Keratinocyte (primary cell): ENCODE results near the gene OR2AK2. TPM values are rescaled to one million over a fixed set of nuclear protein-coding genes. Genes with fewer than 3 reads are reported as not detected.

Experiments used
- DNase-seq: peaks from one replicate; pipeline ENCODE4 v3.0.0-alpha.2; 2011; ENCODE audit warnings: low read depth, missing footprints, low spot score
- FAIRE-seq: peaks from 2 replicates; lab custom pipeline; 2011; peaks lifted over from hg19 to GRCh38; lab: Jason Lieb, UNC
- H2AFZ ChIP-seq: 2 replicates; pipeline ENCODE4 v1.6.0; 2012; ENCODE audit warnings: low read length, control low read depth, inconsistent platforms; ENCODE audit not compliant: control insufficient read depth
- H3K27ac ChIP-seq: 2 replicates; pipeline ENCODE4 v1.5.1; 2011; ENCODE audit warnings: low read length; ENCODE audit not compliant: control insufficient read depth, insufficient read depth
- H3K27me3 ChIP-seq: 3 replicates; pipeline ENCODE4 v1.6.0; 2011; ENCODE audit warnings: low read length; ENCODE audit not compliant: control insufficient read depth, insufficient read depth; ENCODE audit errors: extremely low read depth
- H3K36me3 ChIP-seq, 2 experiments: 2 replicates in 1 of 2; 3 replicates in 1 of 2; pipeline ENCODE4 v1.5.1; 2011; ENCODE audit warnings: low read length in 2 of 2, mild to moderate bottlenecking in 1 of 2; ENCODE audit not compliant: control insufficient read depth in 2 of 2, insufficient read depth in 2 of 2; ENCODE audit errors: extremely low read depth in 1 of 2
- H3K4me1 ChIP-seq: 3 replicates; pipeline ENCODE4 v1.5.1; 2011; ENCODE audit warnings: low read length; ENCODE audit not compliant: control insufficient read depth, insufficient read depth; ENCODE audit errors: extremely low read depth
- H3K4me2 ChIP-seq: 3 replicates; pipeline ENCODE4 v1.6.0; 2011; ENCODE audit warnings: low read depth, low read length; ENCODE audit not compliant: control insufficient read depth, insufficient read depth; ENCODE audit errors: extremely low read depth
- H3K4me3 ChIP-seq, 3 experiments: fragments of 200-600 bp in 1 of 3; sonication (generic) in 1 of 3; 2 replicates in 2 of 3; 3 replicates in 1 of 3; pipeline ENCODE4 v1.5.1; 2011 to 2016; ENCODE audit warnings: low read length in 3 of 3, mild to moderate bottlenecking in 3 of 3, control low read depth in 2 of 3, inconsistent platforms in 1 of 3, low read depth in 1 of 3, mixed read lengths in 1 of 3, mixed run types in 1 of 3, moderate library complexity in 1 of 3; ENCODE audit not compliant: control insufficient read depth in 2 of 3, insufficient read depth in 2 of 3; ENCODE audit errors: extremely low read depth in 1 of 3
- H3K79me2 ChIP-seq: 2 replicates; pipeline ENCODE4 v1.6.0; 2012; ENCODE audit warnings: low read length; ENCODE audit not compliant: control insufficient read depth, insufficient read depth
- H3K9ac ChIP-seq: 3 replicates; pipeline ENCODE4 v1.6.0; 2011; ENCODE audit warnings: low read length; ENCODE audit not compliant: control insufficient read depth, insufficient read depth; ENCODE audit errors: extremely low read depth
- H3K9me1 ChIP-seq: 3 replicates; pipeline ENCODE4 v1.6.0; 2011; ENCODE audit warnings: low read length; ENCODE audit not compliant: control insufficient read depth, insufficient read depth; ENCODE audit errors: extremely low read depth
- H3K9me3 ChIP-seq: 2 replicates; pipeline ENCODE4 v1.5.1; 2012; ENCODE audit warnings: low read depth, low read length; ENCODE audit not compliant: control insufficient read depth
- H4K20me1 ChIP-seq: 3 replicates; pipeline ENCODE4 v1.6.0; 2011; ENCODE audit warnings: low read length; ENCODE audit not compliant: control insufficient read depth, insufficient read depth; ENCODE audit errors: extremely low read depth
- EZH2 ChIP-seq: IDR thresholded peaks from one replicate; pipeline ENCODE4 v1.6.1; 2012; ENCODE audit warnings: inconsistent platforms, mild to moderate bottlenecking, low read length, moderate library complexity
- dilution Hi-C: fragments of 300-500 bp; cut with MboI; formaldehyde crosslinking; loops from one replicate; pipeline ENCODE4 v1.7.0; 2020; ENCODE audit warnings: low sequenced_read_pairs; ENCODE audit not compliant: extremely low pct_ligation_motif_present
- polyA plus RNA-seq, 5 experiments: library from polyadenylated mRNA; depleted of rRNA in 3 of 5; stranded (reverse) in 3 of 5; stranded (forward) in 1 of 5; unstranded in 1 of 5; fragments of >200 nt; gene quantifications; 1 replicate in 1 of 5; 2 replicates in 3 of 5; 3 replicates in 1 of 5; pipeline versions ENCODE4 v1.2.1 to v1.2.3, GENCODE V29; 2011 to 2012; ENCODE audit warnings: missing spikeins in 2 of 5, low read depth in 1 of 5, low replicate concordance in 1 of 5
- TF ChIP-seq, protein P1 (sequence below), 3 experiments: IDR thresholded peaks in 1 of 3; conservative IDR thresholded peaks in 1 of 3; optimal IDR thresholded peaks in 1 of 3; 2 replicates in 2 of 3; 3 replicates in 1 of 3; pipeline versions ENCODE3 to v1.5.1; 2011; ENCODE audit warnings: low read length in 3 of 3, mild to moderate bottlenecking in 3 of 3, moderate library complexity in 2 of 3, control low read depth in 1 of 3, inconsistent platforms in 1 of 3; ENCODE audit not compliant: insufficient read depth in 2 of 3; ENCODE audit errors: extremely low read depth in 1 of 3

OR2AK2 gene
- polyA plus RNA-seq, 1 donor (not counting 4 experiments of a cell fraction or from before 2014, with no cell fraction given): not detected

DNA sequence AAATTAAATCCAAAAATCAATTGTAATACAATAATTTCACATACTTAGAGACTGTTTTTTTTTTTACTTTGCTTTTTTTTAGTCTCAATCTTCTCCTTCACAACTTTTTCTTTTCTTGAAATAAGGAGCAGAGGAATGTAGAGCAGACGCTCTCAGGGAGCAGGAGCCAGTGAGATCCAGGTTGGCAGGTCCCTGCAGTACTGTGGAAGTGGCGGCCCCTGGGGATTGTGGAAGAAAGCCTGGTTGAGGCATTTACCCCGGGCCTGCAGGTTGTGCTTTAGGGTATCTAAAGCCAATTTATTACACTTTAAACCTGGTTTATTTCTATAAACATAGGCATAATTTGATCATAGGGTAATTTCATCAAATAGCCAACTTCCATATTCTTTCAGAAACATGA is 41.1 kb upstream of the OR2AK2 start:
- Histone ChIP-seq H3K27me3 (no peaks in the 10 kb centered on the region), H3K79me2 (no peaks in the 10 kb centered on the region), H3K4me3 (no peak overlapping the region), H2AFZ (no peak overlapping the region), H3K9ac (no peak overlapping the region), H3K9me3 (no peaks in the 10 kb centered on the region), H3K4me2 (no peak overlapping the region), H3K36me3 (no peaks in the 10 kb centered on the region), H3K4me1 (no peaks in the 10 kb centered on the region), H3K27ac (no peak overlapping the region), H4K20me1 (no peaks in the 10 kb centered on the region), H3K9me1 (no peaks in the 10 kb centered on the region)
- TF ChIP-seq EZH2: no peak
- TF ChIP-seq, protein P1, sequence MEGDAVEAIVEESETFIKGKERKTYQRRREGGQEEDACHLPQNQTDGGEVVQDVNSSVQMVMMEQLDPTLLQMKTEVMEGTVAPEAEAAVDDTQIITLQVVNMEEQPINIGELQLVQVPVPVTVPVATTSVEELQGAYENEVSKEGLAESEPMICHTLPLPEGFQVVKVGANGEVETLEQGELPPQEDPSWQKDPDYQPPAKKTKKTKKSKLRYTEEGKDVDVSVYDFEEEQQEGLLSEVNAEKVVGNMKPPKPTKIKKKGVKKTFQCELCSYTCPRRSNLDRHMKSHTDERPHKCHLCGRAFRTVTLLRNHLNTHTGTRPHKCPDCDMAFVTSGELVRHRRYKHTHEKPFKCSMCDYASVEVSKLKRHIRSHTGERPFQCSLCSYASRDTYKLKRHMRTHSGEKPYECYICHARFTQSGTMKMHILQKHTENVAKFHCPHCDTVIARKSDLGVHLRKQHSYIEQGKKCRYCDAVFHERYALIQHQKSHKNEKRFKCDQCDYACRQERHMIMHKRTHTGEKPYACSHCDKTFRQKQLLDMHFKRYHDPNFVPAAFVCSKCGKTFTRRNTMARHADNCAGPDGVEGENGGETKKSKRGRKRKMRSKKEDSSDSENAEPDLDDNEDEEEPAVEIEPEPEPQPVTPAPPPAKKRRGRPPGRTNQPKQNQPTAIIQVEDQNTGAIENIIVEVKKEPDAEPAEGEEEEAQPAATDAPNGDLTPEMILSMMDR (optimal IDR thresholded peaks at IDR 0.05 in 1 of 3, IDR thresholded peaks at IDR 0.05 in 1 of 3, conservative IDR thresholded peaks at IDR 0.05 in 1 of 3; ENCODE audit: extremely low read depth in 1 of 3, insufficient read depth in 2 of 3, low read length in 3 of 3): no peak
- dilution Hi-C loops: no loop called here
- DNase-seq (no peak), FAIRE-seq (no peak)

DNA sequence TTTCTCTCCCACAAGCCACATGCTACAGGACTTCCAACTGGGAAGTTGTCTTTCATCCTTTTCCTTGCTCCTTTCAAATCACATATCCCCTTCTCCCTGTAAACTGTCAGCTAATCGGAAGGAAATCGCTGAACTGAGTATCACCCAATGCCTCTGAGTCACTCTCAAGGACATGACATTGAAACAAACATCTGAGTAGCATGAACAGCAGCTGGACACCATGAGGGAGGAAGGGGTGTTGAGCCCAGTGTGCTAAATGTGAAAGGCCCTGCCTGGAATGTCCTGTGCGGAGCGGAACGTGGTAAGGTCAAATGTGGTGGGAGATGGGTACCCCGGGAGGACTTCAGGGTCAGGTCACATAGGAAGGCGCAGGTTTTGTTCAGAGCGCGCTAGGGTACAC is 40.2 kb upstream of the OR2AK2 start, which contains the start of gene OR2AJ1:
TSS of gene OR2AJ1 (plus strand) at position 22 of the 400 bp plus-strand sequence. CDS start 8,880 bp downstream, outside the sequence.
- no peaks in the 10 kb centered on the region for H3K27me3 ChIP-seq
- H3K27ac ChIP-seq: no peak within 1 kb of the TSS
- no peak for TF ChIP-seq EZH2
- TF ChIP-seq, protein P1 (optimal IDR thresholded peaks at IDR 0.05 in 1 of 3, IDR thresholded peaks at IDR 0.05 in 1 of 3, conservative IDR thresholded peaks at IDR 0.05 in 1 of 3; ENCODE audit: extremely low read depth in 1 of 3, insufficient read depth in 2 of 3, low read length in 3 of 3): no peak
- no peaks in the 10 kb centered on the region for H3K36me3 ChIP-seq
- no peak within 1 kb of the TSS for H3K4me2 ChIP-seq
- no peaks in the 10 kb centered on the region for H3K4me1 ChIP-seq
- no peaks in the 10 kb centered on the region for H3K79me2 ChIP-seq
- no peak within 1 kb of the TSS for H3K4me3 ChIP-seq
- DNase-seq (no peak), FAIRE-seq (no peak)
- H3K9me1 ChIP-seq: no peaks in the 10 kb centered on the region
- dilution Hi-C loops: no loop called here
- H3K9ac ChIP-seq: no peak within 1 kb of the TSS
- H2AFZ ChIP-seq: no peak within 1 kb of the TSS
- no peaks in the 10 kb centered on the region for H3K9me3 ChIP-seq
- no peaks in the 10 kb centered on the region for H4K20me1 ChIP-seq
